HK-2 (cell line): ENCODE measurements around the gene DNAJB4.
A peak's percentile ranks its signal among the peaks of the same experiment; 100 is the strongest.
"Not testable (repeated sequence)": the region's sequence is repeated elsewhere in the genome, so short reads cannot be mapped to it uniquely, and the experiment has no call there.

Experiments used
- DNase-seq: peaks from one replicate; pipeline ENCODE4 v3.0.0-alpha.2; 2018; ENCODE audit not compliant: unreplicated experiment

Gene DNAJB4

GRCh38 chr1:77990629-77991204, 14.0 kb upstream of the DNAJB4 start:
- DNase-seq, result no peak

- no peak for DNase-seq
These were observed 13.1 kb upstream of the DNAJB4 start for GRCh38 chr1:77991638-77992037.

DNA sequence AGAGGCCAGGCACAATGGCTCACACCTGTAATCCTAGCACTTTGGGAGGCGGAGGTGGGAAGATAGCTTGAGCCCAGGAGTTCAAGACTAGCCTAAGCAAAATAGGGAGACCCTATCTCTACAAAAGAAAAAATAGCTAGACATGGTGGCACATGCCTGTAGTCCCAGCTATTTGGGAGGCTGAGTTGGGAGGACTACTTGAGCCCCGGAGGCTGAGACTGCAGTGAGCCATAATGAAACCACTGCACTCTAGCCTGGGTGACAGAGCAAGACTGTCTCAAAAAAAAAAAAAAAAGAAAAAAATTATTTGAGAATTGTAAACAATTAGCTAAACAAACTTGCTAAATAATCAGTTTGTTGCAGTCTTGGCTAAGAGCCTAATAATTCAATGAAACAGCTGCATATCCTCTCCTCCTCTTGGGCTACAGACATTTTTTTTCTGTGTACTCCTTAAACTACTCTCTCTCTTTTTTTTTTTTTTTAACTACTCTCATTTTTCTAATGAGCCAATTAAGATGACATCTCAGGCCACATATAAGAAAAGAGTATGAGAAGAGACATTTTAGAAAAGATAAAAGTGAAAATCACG, 10.5 kb upstream of the DNAJB4 start:
- DNase-seq, result no peak

GRCh38 chr1:77996734-77997133, 8.0 kb upstream of the DNAJB4 start:
- DNase-seq, result no peak

GRCh38 chr1:78000536-78000935, 4.2 kb upstream of the DNAJB4 start:
- DNase-seq, result not testable (repeated sequence)

DNA sequence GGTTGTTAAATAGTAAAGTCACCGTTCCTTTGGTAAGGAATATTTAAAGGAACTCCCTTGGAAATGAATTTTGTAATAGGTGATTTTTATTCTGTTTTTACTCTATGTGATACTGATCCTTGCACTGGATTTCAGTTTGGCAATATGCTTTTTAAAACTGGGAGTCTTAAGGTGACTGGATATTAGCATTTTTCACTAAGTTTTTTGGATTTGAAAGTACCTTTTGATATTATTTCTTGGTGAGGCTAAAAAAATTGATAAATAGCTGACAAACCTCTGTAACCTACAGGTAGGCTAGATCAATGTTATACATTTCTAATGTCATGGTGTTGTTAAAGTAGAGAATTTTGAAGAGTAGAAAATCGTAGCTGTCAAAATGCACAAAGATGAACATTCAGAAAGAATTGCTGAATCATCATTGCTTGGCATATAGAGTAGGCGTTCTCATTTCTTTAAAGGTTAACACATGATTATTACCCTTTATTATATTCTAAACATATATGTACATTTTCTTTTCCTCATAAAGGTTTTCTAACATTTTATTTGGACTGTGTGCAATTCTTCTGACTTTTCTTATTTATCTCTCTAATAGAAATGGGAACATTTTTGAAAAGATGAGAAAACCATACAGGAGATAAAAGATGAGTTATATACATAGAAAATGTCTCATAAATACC, 1.5 kb upstream of the DNAJB4 start:
- no peak for DNase-seq

DNA sequence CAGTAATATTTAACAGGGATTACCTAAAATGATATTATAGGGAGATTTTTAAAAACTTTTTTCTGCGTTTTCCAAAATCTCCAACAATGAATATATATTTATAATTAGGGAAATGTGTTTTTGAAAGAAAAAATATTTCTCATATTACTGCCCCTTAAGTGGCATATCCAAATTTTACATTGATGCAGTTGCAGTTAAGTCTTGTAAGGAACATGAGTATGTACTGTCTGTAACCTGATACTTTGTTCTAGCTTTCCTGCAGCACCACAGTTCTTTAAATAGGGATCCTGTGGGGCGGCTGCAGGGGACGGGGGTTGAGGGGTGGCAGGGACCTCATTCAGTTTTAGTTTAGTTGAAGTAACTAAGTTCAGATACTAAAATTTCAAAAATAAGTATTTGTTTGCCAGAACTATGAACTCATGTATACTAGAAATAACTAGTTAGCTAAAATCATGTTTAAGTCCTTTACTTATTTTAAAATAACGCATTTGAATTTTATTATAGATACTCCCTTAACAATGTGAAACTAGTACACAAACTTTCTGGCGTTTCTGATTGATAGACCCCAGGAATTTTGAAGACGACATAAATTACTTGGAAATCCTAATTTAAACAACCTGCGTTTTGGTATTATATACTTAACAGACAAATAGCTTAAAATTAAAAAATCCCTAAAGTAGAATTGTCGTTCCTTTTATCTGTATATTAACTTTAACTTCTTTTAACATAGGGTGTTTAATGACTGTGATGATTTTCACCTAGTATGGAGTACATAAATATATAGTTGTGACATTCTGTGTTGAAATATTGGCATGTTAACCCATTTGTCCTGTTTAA, 639 bp upstream of the DNAJB4 start:
- peak; percentile 52 for DNase-seq

GRCh38 chr1:78005448-78005722, 646 bp downstream of the DNAJB4 start:
- no peak for DNase-seq

DNA sequence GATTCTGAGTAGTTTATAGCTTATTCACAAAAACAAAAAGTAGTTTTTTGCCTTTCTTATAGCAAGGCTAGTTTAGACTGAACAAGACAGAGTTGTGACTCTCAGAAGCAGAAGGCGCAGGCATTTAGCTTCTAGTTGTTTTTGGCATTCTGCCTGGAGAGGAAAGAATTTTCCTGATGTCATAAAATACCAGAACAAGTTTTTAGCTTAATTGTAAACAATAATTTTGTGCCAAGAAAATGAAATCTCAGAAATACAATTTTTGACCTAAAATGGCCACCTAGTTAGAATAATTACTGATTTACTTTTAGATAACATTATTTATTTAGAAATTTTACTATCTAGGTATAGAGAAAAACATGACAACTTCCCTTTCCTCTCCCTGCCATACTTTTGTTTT, 1.0 kb downstream of the DNAJB4 start:
- no peak for DNase-seq

GRCh38 chr1:78006521-78006920, 1.8 kb downstream of the DNAJB4 start:
- no peak for DNase-seq

GRCh38 chr1:78007677-78008341, 3.1 kb downstream of the DNAJB4 start:
- no peak for DNase-seq

DNA sequence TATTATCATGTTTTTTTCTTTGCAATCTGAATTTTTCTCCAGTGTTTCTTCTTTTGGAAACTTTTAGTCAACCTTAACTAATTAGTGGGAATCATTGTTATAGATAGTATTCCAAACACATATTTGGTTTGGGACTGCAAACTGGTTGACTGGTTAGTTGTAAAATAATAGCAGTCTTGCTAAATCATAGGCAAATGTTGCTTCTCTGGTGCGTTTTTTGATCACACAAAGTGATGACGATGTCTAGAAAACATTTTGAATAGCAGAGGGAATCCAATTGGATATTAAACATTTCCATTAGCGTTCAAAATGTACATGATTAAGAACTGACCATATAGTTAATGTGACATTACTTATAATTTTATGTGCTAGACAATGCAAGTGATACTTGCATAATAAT, 4.5 kb downstream of the DNAJB4 start:
- no peak for DNase-seq

DNA sequence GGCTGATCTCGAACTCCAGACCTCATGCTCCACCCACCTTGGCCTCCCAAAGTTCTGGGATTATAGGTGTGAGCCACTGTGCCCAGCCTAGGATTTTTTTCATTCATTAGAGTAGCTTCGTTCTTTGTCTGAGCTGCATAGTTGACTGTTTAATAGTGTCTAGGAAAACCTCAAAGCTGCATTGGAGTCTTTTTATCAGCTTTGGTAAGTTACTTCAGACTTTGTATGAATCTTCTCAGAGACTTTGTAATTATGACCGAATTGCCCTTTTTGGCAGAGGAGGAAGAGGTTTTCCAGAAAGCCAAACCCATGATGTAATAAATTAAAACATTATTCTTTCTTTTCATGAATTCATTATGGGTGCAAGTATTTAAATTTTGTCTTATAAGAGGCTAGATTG, 5.1 kb downstream of the DNAJB4 start:
- no peak for DNase-seq

DNA sequence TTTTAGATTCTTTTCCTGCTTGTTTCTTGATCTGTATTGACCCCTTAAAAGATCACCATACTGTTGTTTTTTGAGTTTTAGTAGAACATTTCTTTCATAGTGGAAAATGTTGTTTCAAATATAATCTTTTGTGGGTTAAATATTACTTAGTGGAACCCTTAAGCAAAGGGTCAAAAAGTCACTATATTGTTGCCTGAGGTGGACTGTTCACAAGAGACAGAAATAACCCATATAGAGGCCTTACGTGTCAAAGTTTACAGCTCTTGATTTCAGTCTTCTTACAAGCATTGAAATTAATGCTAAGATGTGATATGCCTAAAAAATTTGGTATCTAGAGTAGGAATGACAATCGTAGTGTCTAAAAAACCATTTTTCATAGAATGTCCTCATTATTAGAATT, 6.3 kb downstream of the DNAJB4 start:
- no peak for DNase-seq

DNA sequence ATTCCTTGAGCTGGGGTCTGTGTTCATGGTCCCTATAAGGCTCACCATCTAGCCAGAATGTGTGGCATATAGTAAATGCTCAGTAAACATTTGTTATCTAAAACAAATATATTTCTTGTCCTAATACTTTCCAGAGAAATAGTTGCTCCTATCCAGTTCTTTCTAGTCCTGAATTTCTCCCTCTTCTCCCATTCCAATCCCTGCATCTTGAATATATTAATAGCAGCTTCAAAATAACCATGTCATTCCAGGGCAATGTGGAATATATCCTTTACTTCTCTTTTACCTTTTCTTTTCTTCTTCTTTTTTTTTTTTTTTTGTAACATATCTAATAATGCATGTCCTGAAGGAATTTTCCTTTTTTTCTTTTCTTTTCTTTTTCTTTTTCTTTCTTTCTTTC, 10.4 kb downstream of the DNAJB4 start:
- no peak for DNase-seq

DNA sequence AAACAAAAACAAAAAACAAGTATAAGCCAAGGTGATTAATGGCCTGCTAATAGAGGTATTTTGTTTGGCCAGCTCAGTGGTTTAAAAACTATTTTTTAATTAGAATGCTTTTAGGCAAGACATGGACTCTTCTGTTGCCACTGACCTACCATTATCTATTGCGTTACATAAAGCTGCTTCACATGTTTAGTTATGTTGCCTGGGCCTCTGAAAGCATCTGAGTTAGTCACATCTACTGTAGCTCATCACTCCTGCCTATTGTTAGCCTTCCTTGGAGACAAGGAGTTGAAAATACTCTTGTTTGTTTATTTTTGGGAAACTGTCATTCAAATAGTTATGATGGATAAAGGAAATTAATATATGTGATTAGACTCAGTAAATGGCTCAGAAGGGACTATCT, 14.3 kb downstream of the DNAJB4 start:
- no peak for DNase-seq

GRCh38 chr1:78021134-78021533, 16.4 kb downstream of the DNAJB4 start:
- not testable (repeated sequence) for DNase-seq

DNA sequence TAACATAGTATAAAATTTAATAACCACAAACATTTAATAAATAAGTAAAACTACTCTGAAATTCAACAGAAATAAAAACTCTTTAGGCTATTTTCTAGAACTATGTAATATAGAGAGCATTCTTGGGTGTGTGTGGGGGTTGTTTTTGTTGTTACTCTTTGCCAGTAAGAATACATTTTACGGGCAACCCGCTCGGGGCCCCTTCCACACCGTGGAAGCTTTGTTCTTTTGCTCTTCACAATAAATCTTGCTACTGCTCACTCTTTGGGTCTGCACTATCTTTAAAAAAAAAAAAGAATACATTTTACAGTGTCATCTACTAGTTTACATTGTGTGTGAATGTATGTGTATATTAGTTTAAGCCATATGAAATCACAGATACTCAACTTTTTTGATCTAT, 25.1 kb downstream of the DNAJB4 start:
- no peak for DNase-seq

DNA sequence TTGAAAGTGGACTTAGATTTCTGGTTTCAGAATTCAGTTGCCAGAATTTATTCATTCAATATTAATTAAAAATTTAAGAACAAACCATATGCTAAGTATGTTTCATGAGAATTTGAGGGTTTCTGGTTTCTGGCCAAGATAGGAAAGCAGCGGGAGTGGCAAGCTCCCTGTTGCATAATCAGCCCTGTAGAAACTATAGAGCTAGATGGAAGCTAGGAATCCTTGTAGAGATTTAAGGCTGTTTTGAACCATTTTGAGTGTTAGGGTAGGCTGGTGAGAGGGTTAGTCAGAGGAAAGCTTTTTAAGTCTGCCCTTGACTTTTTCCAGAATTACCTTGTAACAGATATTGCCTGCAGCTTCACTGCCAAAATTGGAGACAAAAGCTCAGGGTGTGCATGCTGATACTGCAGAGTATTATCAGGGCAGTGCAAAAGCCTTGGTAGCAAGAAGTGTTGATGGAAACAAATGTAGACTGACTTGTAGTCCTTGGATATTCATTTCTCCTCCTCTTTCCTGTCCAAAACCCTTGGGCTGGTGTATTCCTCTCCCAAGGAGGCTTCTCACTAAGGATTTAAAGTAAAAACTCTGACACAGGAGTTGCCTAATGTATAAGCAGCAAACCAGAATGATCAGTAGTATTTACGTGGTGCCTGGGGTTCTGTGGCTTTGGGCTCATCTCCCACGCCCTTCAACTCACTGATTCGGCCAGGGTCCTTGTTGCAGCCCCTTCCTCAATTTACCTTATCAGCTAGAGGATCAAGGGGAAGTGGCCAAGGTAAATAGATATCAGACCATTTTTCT, 28.5 kb downstream of the DNAJB4 start:
- no peak for DNase-seq

- no peak for DNase-seq
These were observed 29.0 kb downstream of the DNAJB4 start for GRCh38 chr1:78033797-78034172.

- no peak for DNase-seq
These were observed 30.4 kb downstream of the DNAJB4 start for GRCh38 chr1:78035121-78035520.

DNA sequence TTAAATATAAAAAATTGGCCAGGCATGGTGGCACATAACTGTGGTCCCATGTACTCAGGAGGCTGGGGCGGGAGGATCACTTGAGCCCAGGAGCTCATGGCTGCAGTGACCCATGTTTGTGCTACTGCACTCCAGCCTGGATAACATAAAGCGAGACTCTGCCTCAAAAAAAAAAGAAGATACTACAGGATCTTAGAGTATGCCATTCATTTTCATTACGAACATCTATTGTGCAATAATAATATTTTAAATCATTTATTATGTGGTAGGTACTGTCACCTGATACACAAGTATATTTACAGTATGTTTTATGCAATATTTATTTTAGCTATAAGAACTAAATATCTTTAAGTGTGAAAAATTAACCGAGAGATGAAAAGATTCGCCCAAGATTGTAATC, 31.7 kb downstream of the DNAJB4 start:
- DNase-seq, result no peak
